Activated CD8-positive, alpha-beta memory T cell treated with anti-CD3 and anti-CD28 coated beads for 4 hours (primary cell): ENCODE data around the gene MFSD12.
"Not testable (repeated sequence)": the region's sequence is repeated elsewhere in the genome, so short reads cannot be mapped to it uniquely, and the experiment has no call there.

ENCODE experiments used
- DNase-seq, 2 donors: peaks; one replicate each; pipeline ENCODE4 v3.0.0-alpha.2; 2020; ENCODE audit warnings: low read depth in 2 of 2

The MFSD12 gene

DNA sequence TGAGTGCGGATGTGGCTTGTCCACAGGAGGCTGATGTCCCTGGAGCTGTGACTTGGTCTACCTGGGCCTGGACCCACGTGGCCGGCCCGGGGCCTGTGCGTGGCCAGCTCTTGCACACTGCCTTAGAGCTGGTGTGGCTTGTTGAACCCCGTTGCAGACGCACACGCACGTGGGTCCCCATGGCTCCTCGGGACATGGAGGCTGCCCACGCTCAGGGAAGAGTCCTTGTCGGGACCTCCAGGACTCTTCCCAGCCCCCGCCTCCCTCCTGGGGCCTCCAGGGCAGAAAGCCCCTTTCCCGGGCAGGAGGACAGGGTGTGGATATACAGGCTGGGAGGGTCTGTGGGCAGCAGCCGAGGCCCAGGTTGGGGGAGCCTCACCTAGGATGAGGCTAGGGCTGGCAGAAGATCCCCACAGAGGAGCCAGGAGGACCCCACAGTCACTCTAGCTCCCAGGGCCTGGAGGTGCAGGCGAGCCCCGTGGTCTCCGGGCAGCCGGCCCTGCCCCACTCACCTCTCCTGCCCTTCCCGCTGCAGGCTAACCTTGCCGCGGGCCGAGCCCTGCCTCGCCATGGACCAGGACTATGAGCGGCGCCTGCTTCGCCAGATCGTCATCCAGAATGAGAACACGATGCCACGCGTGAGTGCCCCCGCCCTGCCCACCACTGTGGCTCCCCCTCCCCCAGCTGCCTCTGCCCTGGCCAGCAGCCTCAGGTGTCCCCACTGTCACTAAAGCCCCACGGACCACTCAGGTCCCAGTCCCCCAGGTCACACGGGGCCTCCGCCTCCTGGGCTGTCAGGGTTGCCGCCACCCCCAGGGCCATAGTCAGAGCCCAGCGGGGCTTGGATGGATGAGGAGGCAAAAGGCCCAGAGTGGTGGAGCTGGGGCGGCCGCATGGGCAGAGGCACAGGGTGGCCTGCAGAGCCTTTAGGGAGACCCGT lies 34.7 kb downstream of the MFSD12 start:
- no peak for DNase-seq

DNA sequence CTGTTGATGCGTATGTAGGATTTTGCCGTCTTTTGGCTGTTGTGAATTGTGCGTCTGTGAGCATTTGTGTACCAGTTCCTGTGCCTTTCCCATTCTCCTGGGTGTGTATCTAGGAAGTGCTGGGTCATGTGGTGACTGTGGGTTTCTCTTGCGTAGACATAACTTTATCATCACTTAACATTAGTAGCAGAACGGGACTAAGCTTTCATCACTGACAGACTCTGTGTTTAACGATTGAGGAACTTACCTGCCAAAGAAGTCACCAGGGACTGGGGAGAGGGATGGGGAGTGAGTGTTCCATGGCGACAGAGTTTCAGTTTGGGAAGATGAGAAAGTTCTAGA lies 36.3 kb downstream of the MFSD12 start:
- no peak for DNase-seq

DNA sequence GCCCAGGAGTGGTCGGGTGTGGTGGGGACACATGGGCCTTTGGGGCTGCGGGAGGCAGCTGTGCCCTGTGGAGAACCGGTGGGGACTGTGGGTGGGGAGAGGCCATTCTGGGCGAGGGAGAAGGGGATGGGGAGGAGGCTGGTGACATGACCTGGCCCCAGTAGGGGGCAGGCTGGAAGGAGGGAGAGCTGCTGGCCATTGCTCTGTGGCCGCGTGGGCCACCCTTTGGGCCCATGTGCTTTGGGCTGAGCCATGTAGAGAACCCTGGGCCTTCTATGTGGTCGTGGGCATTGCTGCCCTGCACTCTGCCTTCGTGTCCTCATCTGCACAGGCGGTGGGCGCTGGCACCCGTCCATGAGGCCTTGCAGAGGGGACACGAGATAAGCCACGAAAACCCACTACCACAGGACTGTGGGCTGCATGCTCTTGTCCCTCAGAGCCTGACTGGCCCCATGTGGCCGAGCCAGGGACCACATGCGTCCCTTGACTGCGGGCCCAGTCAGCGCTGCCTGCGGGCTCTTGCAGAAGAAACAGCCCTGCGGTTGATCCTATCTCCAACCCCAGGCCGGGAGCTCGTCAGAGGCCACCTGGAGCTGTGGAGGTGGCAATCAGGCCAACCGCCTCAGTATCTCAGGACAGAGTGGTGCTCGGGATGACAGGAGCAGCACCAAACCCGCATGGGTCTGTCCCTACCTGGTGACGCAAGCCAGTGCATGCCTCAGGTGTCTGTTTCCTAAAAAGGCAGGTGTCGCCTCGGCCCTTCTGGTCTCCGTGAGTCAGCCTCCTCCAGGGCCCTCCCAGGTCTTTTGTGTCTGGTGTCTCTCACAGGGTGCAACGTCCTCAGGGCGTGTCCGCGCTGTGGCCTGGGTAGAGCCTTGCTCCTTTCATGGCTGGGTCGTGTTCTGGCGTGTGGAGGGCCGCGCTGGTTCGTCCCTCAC lies 37.0 kb downstream of the MFSD12 start:
- DNase-seq: no peak

DNA sequence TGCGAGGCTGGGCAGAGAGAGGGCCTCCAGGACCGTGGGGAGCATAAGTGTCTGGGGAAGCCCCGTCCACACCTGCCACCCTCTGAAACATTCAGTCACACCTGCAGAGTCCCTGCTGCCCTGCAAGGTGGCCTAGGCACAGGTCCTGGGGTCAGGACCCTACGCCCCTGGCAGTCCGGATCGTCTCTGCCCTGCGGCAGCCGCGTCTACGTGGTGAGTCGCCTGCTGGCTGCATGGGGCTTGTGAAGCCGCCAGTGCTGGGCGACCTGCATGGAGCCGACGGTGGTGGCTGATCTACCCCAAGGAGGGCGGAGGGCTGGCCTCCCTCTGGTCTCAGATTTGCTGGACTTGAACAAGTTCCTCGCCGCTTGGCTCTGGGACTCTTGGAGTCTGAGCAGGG lies 38.3 kb downstream of the MFSD12 start:
- no peak for DNase-seq

DNA sequence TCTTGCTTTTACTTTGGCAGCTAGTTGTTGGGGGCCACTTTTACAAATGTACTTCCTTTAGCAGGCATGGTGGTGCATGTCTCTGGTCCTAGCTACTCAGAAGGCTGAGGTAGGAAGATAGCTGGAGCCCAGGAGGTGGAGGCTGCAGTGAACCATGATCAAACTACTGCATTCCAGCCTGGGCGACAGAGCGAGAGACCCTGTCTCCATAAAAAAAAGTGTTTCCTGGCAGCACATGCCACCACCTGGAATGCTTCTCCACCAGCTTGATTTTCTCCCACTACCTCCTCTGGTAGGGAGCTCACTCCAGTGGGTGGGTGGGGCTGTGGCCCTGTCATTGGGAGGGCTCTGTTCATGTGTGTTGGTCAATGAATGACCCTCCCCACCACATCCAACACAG lies 38.7 kb downstream of the MFSD12 start:
- no peak for DNase-seq

DNA sequence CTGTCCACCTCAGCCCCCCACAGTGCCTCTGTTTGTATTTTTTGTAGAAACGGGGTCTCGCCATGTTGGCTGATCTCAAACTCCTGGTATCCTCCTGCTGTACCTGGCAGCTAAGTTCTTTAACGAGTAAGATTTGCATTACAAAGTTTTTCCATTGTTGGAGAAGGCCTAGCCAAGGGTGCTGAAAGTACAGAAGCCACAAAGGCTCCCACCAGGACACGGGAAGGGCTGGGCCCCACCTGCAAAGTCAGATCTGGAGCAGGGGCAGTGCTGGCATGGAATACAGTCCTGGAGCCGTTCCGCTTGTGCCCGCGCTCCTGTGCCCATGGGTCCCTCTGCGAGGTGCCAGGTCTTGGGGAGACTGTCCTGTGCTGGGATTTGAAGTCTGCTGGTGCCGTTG lies 39.1 kb downstream of the MFSD12 start:
- no peak for DNase-seq

DNA sequence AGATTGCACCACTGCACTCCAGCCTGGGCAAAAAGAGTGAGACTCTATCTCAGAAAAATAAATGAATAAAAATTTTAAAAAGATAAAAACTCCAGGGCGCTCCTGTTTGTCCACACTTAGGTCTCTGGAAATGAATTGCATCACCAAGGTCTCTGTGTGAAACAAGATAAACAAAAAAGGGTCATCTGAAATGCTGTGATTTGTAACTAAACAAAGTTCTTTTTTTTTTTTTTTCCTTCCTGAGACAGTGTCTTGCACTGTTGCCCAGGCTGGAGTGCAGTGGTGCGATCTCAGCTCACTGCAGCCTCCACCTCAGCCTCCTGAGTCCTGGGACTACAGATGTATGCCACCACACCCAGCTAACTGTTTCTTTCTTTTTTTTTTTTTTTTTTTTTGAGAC lies 39.7 kb downstream of the MFSD12 start:
- no peak for DNase-seq

DNA sequence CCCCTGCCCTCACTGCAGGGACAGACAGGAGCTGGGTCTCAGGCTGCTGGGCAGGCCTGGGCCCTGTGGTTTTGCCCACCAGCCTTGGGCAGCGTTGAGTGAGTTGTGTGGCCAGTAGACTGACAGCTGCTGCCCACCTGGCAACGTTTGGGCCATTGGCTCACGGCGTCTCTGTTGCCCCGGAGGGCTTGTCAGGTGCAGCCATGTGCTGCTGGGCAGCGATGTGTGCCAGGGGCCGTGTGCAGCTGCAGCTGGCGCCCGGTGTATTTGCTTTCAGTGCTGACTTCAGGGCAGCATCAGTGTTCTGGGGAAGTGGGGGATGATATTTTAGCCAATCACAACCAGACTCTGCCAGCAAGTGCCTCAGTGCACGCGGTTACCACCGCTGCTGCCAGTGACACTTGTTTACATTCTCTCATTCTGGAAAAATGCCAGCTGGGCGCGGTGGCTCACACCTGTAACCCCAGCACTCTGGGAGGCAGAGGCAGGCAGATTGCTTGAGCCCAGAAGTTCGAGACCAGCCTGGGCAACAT lies 40.6 kb downstream of the MFSD12 start:
- no peak for DNase-seq

DNA sequence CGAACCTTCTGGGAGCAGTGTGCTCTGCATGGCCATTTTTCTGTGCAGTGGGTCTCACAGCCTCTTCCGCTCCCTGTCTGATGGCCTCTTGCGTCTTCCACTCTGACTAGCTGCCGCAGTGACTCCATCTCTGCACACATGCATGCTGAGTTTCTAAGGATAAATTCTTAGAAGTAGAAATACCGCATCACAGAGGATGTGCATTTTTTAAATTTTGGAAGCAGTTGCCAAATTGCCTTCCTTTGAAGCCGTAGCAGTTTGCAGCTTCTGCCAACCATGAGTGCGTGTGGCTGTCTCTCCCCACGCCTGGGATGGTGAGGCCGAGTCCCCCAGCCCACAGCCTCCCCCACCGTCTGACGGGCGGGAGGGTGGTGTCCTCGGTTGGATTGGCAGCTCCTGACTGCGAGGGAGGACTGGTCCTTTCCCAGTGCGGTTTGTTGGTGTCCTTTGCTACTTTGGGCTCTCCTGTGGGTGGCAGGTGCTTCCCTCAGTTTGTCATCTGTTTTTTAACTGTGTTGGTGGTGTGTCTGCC lies 41.4 kb downstream of the MFSD12 start:
- DNase-seq: no peak

DNA sequence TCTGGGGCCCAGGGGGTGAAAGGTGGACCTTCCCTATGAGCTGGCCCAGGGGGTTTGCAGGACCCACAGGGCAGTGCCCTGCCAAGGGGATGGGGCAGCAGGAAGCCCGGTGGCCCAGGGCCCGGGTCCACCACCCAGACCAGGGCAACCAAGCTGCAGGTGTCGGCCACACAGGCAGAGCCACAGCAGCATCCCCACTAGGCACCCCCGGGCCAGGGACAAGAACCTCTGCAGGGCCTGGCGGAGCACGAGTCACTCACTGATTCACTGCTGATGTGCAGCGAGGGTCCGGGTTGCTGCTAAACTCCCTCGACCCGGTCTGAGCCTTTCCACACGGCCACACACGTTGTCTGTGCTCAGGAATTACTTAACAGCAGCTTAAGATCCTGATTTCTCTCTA lies 42.5 kb downstream of the MFSD12 start:
- DNase-seq: no peak

DNA sequence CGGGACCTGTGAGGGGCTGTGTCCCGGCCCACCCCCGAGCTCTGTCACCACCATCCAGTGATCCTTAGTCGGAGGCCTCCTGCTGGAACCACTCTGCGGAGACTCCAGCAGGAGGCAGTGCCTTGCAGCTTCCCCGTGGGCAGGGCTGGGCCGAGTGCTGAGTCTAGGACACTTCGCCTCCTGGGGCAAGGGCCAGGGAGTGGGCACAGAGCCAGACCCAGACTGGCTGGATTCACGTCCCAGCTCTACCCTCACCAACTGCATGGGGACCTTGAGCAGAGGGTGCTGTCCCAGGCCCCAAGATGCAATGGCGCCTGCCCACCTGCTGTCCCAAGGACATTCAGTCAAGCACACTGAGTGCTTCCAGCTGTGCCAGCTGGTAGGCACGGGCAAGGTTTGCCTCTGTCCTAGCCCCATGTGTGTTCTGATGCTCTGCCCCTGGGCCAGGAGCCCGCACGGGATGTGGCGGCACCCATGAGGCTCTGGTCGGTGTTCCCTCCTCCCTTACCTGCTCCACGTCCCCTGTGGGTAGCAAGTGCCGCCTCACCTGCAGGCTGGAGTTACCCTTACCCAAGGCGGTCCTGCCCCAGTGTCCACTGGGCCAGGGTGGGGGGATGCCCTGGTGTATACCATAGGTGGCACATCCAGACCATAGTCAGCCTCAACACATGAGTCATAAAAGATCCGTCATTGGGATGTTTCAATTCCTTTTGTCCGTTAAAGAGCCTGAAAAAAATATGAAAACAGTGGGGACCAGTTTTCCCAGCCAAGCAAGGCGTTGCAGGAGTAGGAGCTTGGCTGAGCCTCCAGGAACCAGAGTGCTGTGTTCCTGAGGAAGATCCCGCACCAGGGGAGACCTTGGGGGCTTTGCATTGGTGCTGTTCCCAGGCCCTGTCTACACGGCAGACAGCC lies 43.9 kb downstream of the MFSD12 start:
- no peak for DNase-seq

DNA sequence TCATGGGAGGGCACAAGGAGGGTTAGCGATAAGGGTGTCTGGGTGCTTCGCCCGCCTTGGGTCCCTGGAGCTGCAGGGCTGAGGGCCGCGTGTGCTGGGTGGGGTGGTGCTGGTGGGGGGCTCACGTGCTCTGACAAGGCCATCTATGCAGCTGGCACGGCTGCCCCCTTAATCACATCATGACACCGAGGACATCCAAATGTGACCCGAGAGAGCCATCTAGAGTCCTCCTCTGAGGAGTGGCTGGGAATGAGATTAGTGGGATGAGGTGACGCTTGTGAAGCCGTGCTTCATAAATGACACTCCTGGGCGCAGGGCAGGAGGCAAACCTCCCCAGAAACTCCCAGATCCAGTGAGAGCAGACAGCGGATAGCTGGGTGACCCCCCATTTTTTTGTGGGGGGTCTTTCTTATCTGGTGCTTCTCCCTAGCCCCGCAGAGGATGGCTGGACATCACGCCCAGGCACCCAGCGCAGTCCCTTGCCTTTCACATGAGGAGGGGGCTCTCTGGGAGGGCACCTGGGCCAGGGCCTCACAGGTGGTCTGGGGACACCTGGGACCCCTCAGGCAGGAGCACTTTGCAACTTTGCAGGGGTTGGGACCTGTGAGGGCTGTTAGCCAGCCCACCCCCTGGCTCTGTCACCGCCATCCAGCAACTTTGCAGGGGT lies 44.7 kb downstream of the MFSD12 start:
- no peak for DNase-seq

DNA sequence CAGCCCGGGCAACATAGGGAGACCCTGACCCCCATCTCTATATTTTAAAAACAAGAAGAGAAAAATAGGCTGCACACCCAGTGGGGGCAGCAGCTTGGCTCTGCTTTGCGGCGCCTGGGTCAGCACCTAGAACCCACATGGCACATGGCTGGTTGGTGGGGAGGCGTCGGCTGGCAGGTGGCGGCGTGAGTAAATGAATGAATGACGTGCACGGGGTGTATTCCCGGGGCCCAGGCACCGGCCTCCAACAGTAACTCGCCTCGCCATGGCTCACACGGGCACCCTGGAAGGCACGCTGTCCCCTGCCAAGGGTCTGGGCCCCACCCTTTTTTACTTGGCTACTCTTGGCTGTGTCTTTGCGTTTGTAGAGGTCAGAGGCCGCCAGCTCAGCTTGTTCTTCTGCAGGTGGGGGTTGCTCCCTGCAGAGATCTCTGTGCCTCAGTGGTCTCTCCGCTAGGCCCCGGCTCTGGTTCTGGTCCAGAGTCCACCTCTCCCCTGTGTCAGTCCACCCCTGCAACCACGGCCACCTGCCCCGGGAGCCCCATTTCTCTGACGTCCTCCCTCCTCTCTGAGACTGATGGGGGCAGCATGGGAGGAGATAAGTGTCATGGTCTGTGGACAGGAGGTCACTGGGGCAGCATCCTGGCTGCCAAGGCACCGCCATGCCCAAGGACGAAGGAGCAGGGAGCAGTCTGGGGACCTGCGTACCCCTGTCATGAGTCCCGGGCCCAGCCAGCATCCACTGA lies 45.7 kb downstream of the MFSD12 start:
- DNase-seq: no peak

DNA sequence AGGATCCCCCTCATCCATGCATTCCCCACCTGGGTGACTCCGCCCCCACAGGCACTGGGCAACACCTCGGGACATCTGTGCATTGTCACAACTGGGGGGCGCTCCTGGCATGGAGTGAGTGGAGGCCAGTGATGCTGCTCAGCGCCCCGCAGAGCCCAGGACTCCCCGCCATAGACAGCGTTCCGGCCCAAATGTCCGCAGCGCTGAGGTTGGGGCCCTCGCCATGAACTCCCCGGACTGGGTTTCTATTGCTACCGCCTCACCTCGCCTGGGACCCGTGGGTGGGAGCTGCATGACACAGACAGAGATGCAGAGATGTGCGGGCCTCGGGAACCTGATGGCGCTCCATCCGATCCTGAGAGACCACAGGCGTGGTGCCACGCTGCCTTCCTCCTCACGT lies 46.7 kb downstream of the MFSD12 start:
- DNase-seq: no peak

DNA sequence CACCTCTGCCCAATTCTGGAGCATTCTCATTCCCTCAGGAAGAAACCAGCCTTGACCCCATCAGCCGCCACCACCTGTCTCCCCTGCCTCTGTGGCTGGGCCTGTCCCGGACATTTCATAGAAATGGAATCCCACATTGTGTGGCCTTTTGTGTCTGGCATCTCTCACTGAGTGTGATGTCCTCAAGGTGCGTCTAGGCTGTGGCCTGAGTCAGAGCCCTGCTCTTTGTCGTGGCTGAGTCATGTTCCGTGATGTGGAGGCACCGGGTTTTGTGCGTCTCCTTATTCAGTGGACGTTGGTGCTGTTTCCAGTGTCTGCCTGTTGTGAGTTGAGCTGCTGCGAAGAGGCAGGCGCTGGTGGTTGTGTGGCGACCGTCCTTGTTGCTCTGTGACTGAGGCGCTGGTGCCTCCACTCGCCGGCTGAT lies 47.8 kb downstream of the MFSD12 start:
- DNase-seq: no peak

DNA sequence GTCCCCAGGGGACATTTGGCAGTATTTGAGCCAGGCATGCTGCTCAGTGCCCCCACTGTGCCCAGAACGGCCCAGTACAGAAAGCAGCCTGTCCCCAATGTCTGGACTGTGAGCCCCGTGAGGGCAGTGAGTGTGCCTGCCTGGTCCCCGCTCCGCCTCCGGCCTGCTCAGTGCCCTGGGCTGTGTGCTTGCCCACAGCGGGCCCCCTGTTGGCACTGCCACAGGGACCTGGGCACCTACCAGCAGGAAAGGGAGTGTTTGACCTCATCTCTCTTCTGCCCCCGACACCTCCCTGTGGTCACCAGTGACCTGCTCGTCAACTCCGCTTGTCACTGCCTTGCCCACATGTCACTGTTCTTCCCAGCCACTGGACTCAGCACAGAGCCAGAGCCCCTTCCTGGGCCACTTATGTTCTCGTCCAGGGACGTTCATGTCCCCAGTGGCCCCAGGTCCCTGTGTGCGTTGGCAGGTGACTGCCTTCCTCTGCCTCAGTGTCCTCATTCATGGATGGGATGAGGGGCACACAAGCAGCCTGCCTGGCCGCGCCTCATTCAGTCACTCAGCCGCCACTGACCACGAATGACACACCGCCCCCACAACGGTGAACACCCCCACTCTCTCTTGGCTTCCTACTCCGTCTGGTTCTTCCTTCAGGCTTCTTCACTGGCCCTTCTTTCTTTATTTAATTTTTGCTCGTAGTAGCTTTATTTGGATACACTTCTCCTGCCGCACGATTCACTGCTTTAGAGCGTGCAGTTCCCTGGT lies 48.4 kb downstream of the MFSD12 start:
- no peak for DNase-seq

DNA sequence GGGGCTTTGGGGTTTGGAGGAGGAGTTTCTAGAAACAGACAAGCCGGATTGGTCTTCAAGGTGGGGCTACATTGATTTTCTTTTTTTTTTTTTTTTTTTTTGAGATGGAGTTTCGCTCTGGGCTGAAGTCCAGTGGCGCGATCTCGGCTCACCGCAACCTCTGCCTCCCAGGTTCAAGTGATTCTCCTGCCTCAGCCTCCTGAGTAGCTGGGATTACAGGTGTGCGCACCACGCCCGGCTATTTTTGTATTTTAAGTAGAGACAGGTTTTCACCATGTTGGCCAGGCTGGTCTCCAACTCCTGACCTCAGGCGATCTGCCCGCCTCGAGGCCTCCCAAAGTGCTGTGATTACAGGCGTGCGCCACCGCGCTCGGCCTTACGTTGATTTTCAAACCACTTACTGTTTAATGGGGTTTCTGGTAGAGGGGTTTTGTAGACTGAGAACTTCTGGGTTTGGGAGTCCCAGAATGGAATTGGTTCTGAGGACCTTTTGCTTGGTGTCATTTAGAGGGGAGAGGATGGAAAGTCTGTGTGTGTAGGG lies 49.2 kb downstream of the MFSD12 start:
- not testable (repeated sequence) for DNase-seq

DNA sequence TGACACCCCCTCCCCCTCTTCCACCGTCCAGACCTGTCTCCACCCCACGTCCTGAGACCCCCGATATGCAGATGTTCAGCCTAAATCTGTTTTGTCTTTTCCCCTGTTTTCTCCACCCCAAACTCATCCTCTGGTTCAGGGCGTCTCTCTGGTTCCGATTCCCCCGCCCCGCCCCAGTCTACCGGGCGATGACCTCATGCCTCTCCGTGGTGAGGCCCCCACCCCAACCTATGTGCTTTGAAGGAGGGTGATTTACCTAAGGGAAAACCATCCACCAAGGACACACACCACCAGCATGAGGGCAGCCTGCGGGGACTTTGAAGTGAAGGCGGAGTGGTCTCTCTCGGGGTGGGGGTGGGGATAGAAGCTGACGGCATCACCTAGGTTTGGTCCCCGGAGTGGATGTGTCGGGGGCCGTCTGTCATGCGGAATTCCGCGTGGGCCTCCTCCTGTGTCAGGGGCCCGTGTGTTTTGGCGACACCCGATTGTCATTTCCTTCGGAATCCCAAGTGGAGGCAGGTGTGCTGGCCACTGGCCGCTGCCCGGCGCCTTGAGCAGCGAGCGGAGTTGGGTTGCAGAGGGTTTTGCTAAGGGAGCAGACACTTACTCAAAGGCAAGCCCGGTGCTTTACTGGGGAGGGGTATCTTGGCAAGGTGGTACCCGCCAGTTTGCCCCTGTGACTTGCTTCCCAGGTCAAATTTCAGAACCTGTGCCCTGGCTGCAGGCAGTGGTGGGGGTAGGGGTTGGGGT lies 49.8 kb downstream of the MFSD12 start:
- DNase-seq: no peak
